ENCODE results near the gene SIRT2. TPM values are rescaled to one million over a fixed set of nuclear protein-coding genes. Genes with fewer than 3 reads are reported as not detected.

SIRT2 gene
- total and polyA plus RNA-seq, 2 of the 13 experiments (the other 11 are each of a cell fraction or from before 2014, with no cell fraction given): 22.3 to 26.1 TPM

GRCh38 chr19:38939957-38940356, 40.5 kb upstream of the SIRT2 start:
- H3K27ac ChIP-seq (ENCODE audit: extremely low read length, insufficient read depth, low read length): no peak overlapping the region
- DNase-seq (ENCODE audit: low spot score) (no peak), ATAC-seq (no peak), FAIRE-seq (no peak)
- no peaks in the 10 kb centered on the region for H3K27me3 ChIP-seq (ENCODE audit: control insufficient read depth in 1 of 2, insufficient read depth in 2 of 2, low read length in 2 of 2)
- no peaks in the 10 kb centered on the region for H4K20me1 ChIP-seq (ENCODE audit: insufficient read depth, low read length)
- no TSS peak for BruUV-seq (replicated peaks)
- H3K9me3 ChIP-seq (ENCODE audit: low read length): 0 out of 2 replicates have a peak, but pooled peaks cover 2% of the 10 kb centered on the region
- no peak overlapping the region for H3K4me2 ChIP-seq (ENCODE audit: low read depth, low read length)
- no peak overlapping the region for H2AFZ ChIP-seq (ENCODE audit: low read length)
- H3K79me2 ChIP-seq (ENCODE audit: insufficient read depth, low read length): no peaks in the 10 kb centered on the region
- ChIA-PET CTCF (ENCODE audit: low intra/inter-chr PET ratio, low total read pairs) (no interaction called here), POLR2A (interaction anchor here (1.0 kb wide), 1 partner anchor 9 kb away, joined by 3 read pairs; the partner anchor contains the start of gene MRPS12)
- intact Hi-C loops (cut with micrococcal nuclease; ENCODE audit: unreplicated experiment): no loop called here
- WGBS (ENCODE audit: low lambda C conversion rate): 87% methylated on average over 5 of the region's 5 CpGs
- in situ Hi-C loops (cut with HindIII; ENCODE audit: extremely low pct_ligation_motif_present, low pct_unique_long_range_greater_than_20kb): no loop called here
- peaks cover under 1% of the 10 kb centered on the region; the same call in 1 of the 2 replicates for H3K4me1 ChIP-seq (ENCODE audit: insufficient read depth, low read length)
- peaks cover 5 to 7% of the 10 kb centered on the region in 2 experiments; a peak in 3 of 5 replicates for H3K36me3 ChIP-seq (replicated peaks in 1 of 2; ENCODE audit: control insufficient read depth in 1 of 2, insufficient read depth in 2 of 2, low read length in 2 of 2)
- no peak overlapping the region for H3K9ac ChIP-seq (ENCODE audit: insufficient read depth, low read depth, low read length)
- TF ChIP-seq NFE2L1 (CRISPR knock-in tag; IDR thresholded peaks at IDR 0.05; ENCODE audit: borderline replicate concordance) (no peak), TIGD3 (CRISPR knock-in tag; IDR thresholded peaks at IDR 0.05; ENCODE audit: borderline replicate concordance) (no peak), CERS6 (CRISPR knock-in tag; IDR thresholded peaks at IDR 0.05) (no peak), ZBTB14 (CRISPR knock-in tag; IDR thresholded peaks at IDR 0.05) (no peak), ZSCAN21 (CRISPR knock-in tag; IDR thresholded peaks at IDR 0.05; ENCODE audit: borderline replicate concordance) (no peak), ZNF619 (CRISPR knock-in tag; IDR thresholded peaks at IDR 0.05) (no peak), ZNF205 (CRISPR knock-in tag; IDR thresholded peaks at IDR 0.05) (no peak), ZNF33B (CRISPR knock-in tag; IDR thresholded peaks at IDR 0.05) (no peak), ZNF724P (CRISPR knock-in tag; IDR thresholded peaks at IDR 0.05; ENCODE audit: borderline replicate concordance) (no peak), BCLAF1 (IDR thresholded peaks at IDR 0.05) (no peak), ZNF557 (CRISPR knock-in tag; IDR thresholded peaks at IDR 0.05) (no peak), XBP1 (CRISPR knock-in tag; IDR thresholded peaks at IDR 0.05) (no peak), MTA1 (CRISPR knock-in tag; IDR thresholded peaks at IDR 0.05; ENCODE audit: borderline replicate concordance) (no peak), POGK (CRISPR knock-in tag; conservative IDR thresholded peaks at IDR 0.05) (no peak)
- H3K4me3 ChIP-seq (replicated peaks in 1 of 3; ENCODE audit: insufficient read depth in 1 of 3, low read depth in 2 of 3, low read length in 3 of 3): no peak overlapping the region

Data from HepG2 (cell line).